Stomach (tissue), 4 donors: Measurements from ENCODE around the gene TFF2.

Experiments
- CTCF ChIP-seq, 7 experiments: fragments of 450-650 bp in 4 of 7; fragments of 200-600 bp in 3 of 7; sonication (generic) in 3 of 7; IDR thresholded peaks; one replicate each; pipeline ENCODE4 v1.5.1; 2016 to 2019; ENCODE audit warnings: antibody characterized with exemption in 7 of 7, control low read depth in 2 of 7, mild to moderate bottlenecking in 1 of 7
- POLR2A ChIP-seq, 4 donors: fragments of 450-650 bp; IDR thresholded peaks; one replicate each; pipeline ENCODE4 v1.6.1; 2016; ENCODE audit warnings: antibody characterized with exemption in 4 of 4, control low read depth in 2 of 4, mild to moderate bottlenecking in 1 of 4, moderate library complexity in 1 of 4

- TF ChIP-seq CTCF (IDR thresholded peaks at IDR 0.05) (no peak), POLR2A (IDR thresholded peaks at IDR 0.05) (no peak)
These were observed 20.1 kb downstream of the TFF2 start for GRCh38 chr21:42330380-42331371.
